ENCODE results near the gene LNX1.

- no peak for TF ChIP-seq EZH2 (IDR thresholded peaks at IDR 0.05; ENCODE audit: insufficient read depth, low read length)
- no peak for TF ChIP-seq CTCF (IDR thresholded peaks at IDR 0.05; ENCODE audit: insufficient read depth, low read depth, low read length)
Observed at GRCh38 chr4:53515076-53515475, 76.2 kb downstream of the LNX1 start.
